Stomach (tissue), 9 donors: ENCODE results near the gene AGPAT2. TPM values are rescaled to one million over a fixed set of nuclear protein-coding genes. Genes with fewer than 3 reads are reported as not detected.

Source experiments
- DNase-seq, 2 donors: peaks; one replicate each; pipeline versions ENCODE4 v3.0.0 to v3.0.0-alpha.2; 2013 to 2019
- H3K27ac ChIP-seq, 5 donors: fragments of 200-600 bp in 4 of 5; sonication (generic) in 4 of 5; one replicate each; pipeline ENCODE4 v1.5.1; 2013 to 2019; ENCODE audit warnings: mild to moderate bottlenecking in 1 of 5, moderate library complexity in 1 of 5
- H3K27me3 ChIP-seq, 3 donors: fragments of 200-600 bp; sonication (generic); one replicate each; pipeline ENCODE4 v1.5.1; 2017 to 2019; ENCODE audit warnings: mixed run types in 1 of 3
- H3K36me3 ChIP-seq, 4 donors: fragments of 200-600 bp; sonication (generic); 1 replicate in 3 of 4; 2 replicates in 1 of 4; pipeline ENCODE4 v1.5.1; 2016 to 2019
- H3K4me1 ChIP-seq, 4 donors: fragments of 200-600 bp; sonication (generic); one replicate each; pipeline ENCODE4 v1.5.1; 2016 to 2019
- H3K4me3 ChIP-seq, 4 donors: fragments of 200-600 bp; sonication (generic) in 3 of 4; one replicate each; pipeline ENCODE4 v1.5.1; 2016 to 2019; ENCODE audit warnings: mild to moderate bottlenecking in 1 of 4
- H3K9me3 ChIP-seq, 4 donors: fragments of 200-600 bp; sonication (generic); one replicate each; pipeline ENCODE4 v1.5.1; 2016 to 2019
- EP300 ChIP-seq: sonication (generic); formaldehyde crosslinking; IDR thresholded peaks from one replicate; pipeline ENCODE4 v1.6.1; 2017; ENCODE audit warnings: antibody characterized with exemption
- POLR2A ChIP-seq, 4 donors: fragments of 450-650 bp; IDR thresholded peaks; one replicate each; pipeline ENCODE4 v1.6.1; 2016; ENCODE audit warnings: antibody characterized with exemption in 4 of 4, control low read depth in 2 of 4, mild to moderate bottlenecking in 1 of 4, moderate library complexity in 1 of 4
- POLR2AphosphoS5 ChIP-seq, 3 donors: sonication (generic); formaldehyde crosslinking; IDR thresholded peaks; one replicate each; pipeline ENCODE4 v1.6.1; 2016; ENCODE audit warnings: antibody characterized with exemption in 3 of 3
- WGBS, 5 donors: extraction: QIAGEN DNeasy Blood & Tissue Kit in 3 of 5; methylation state at CpG; one replicate each; pipeline versions ENCODE4 v1.1.5 to v1.1.7; 2013 to 2018; 5-methylcytosine and 5-hydroxymethylcytosine counted together
- intact Hi-C: fragments of 100-400 bp; cut with DNase I; formaldehyde crosslinking; loops from one replicate; pipeline ENCODE4 v1.15.1; 2023; ENCODE audit warnings: low total_unique reads
- polyA plus RNA-seq, 3 donors: library from polyadenylated mRNA; stranded (reverse); fragments of 200-250 nt; gene quantifications; one replicate each; pipeline ENCODE4 v1.2.3, GENCODE V29; 2013
- total RNA-seq, 5 donors: library from RNA; depleted of rRNA; stranded (reverse); fragments of >200 nt; gene quantifications; one replicate each; pipeline versions ENCODE4 v1.1.0 to v1.2.3, GENCODE V29; 2014 to 2016
- TF ChIP-seq, protein P1 (sequence below), 7 experiments: fragments of 450-650 bp in 4 of 7; fragments of 200-600 bp in 3 of 7; sonication (generic) in 3 of 7; IDR thresholded peaks; one replicate each; pipeline ENCODE4 v1.5.1; 2016 to 2019; ENCODE audit warnings: antibody characterized with exemption in 7 of 7, control low read depth in 2 of 7, mild to moderate bottlenecking in 1 of 7
- donor health status: healthy with polysubstance abuse.
- donor health status: Bipolar disorder and iron deficiency.
- donor health status: healthy.

The AGPAT2 gene
- total and polyA plus RNA-seq, 8 donors, result 32.7 to 135 (median 72.0) TPM

DNA sequence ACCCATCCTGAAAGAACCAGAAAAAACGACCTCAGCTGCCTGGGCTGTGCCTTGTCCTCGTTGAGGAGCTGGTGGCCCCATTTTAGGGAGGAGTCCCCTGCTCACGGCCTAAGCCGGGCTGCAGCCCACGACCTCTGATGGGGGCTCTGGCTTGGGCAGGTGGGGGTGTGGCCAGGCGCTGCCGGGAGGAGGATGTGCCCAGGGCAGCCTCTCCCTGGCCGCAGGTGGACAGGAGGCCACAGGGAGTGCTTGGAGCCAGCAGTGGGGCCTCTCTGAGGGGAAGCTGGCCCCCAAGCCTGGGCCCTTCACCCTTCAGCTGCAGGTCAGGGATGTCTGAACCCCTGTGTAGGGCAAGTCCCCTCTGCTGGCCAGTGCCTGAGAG, 27.6 kb upstream of the AGPAT2 start:
- Histone ChIP-seq H3K36me3 (no peaks in the 10 kb centered on the region), H3K27ac (peak overlapping the region; percentile 37 to 56 (median 49)), H3K9me3 (no peaks in the 10 kb centered on the region), H3K4me1 (peaks cover 17 to 48% (median 33%) of the 10 kb centered on the region in 4 donors), H3K4me3 (no peak overlapping the region), H3K27me3 (peaks cover 6 to 52% (median 35%) of the 10 kb centered on the region in 3 donors)
- intact Hi-C loops, result no loop called here
- no peak for TF ChIP-seq EP300
- TF ChIP-seq POLR2A (IDR thresholded peaks at IDR 0.05), result no peak
- no peak for TF ChIP-seq POLR2AphosphoS5 (IDR thresholded peaks at IDR 0.05)
- TF ChIP-seq, protein P1, sequence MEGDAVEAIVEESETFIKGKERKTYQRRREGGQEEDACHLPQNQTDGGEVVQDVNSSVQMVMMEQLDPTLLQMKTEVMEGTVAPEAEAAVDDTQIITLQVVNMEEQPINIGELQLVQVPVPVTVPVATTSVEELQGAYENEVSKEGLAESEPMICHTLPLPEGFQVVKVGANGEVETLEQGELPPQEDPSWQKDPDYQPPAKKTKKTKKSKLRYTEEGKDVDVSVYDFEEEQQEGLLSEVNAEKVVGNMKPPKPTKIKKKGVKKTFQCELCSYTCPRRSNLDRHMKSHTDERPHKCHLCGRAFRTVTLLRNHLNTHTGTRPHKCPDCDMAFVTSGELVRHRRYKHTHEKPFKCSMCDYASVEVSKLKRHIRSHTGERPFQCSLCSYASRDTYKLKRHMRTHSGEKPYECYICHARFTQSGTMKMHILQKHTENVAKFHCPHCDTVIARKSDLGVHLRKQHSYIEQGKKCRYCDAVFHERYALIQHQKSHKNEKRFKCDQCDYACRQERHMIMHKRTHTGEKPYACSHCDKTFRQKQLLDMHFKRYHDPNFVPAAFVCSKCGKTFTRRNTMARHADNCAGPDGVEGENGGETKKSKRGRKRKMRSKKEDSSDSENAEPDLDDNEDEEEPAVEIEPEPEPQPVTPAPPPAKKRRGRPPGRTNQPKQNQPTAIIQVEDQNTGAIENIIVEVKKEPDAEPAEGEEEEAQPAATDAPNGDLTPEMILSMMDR (IDR thresholded peaks at IDR 0.05), result no peak
- no peak for DNase-seq
- 10 to 43% (median 33%) methylated on average over 2 to 8 of the region's 8 CpGs for WGBS, 5 donors

DNA sequence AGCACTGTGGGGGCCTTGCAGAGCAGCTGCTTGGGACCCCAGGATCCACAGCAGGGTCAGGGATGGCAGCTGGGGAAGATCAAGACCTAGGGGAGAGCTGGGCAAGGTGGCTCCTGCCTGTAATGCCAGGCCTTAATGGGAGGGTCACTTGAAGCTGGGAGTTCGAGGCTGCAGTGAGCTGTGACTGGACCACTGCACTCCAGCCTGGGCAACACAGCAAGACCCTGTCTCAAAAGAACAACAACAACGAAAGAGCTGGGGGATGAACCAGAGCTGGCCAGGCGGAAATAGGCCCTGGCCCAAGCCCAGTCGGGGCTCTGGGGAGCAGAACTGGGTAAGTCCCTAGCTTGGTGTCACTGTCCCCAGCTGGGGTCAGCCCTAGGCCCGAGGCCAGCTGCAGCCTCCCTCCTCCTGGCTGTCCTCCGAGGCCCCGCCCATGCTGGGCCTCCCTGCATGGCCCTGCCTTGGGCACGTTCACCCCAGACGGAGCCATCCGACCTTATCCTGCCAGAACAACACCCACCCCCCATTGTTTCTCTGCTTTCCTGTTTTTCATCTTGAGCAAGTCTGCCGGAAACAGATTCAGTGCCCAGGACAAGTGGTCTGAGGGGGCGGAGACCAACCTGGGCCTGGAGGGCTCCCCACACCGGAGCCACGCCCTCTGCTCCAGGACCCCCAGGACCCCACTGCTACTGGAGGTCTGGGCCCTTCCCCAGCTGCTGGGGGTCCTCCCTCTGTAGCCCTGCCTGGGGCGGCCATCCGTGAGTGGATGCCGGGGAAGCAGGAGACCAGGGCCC, 27.0 kb upstream of the AGPAT2 start:
- WGBS, 5 donors, result 61 to 68% (median 64%) methylated on average over 11 to 17 of the region's 17 CpGs
- no peaks in the 10 kb centered on the region for H3K9me3 ChIP-seq
- TF ChIP-seq, protein P1 (IDR thresholded peaks at IDR 0.05), result no peak
- TF ChIP-seq POLR2AphosphoS5 (IDR thresholded peaks at IDR 0.05), result no peak
- no peak for TF ChIP-seq POLR2A (IDR thresholded peaks at IDR 0.05)
- no peak for TF ChIP-seq EP300
- peaks cover 6 to 53% (median 35%) of the 10 kb centered on the region in 3 donors for H3K27me3 ChIP-seq
- DNase-seq, result no peak
- intact Hi-C loops, result no loop called here
- peaks cover 11 to 42% (median 27%) of the 10 kb centered on the region in 4 donors for H3K4me1 ChIP-seq
- H3K36me3 ChIP-seq, result no peaks in the 10 kb centered on the region
- no peak overlapping the region for H3K4me3 ChIP-seq
- H3K27ac ChIP-seq, result peak overlapping the region in 4 of 5 donors; percentile 37 to 73 (median 52)

DNA sequence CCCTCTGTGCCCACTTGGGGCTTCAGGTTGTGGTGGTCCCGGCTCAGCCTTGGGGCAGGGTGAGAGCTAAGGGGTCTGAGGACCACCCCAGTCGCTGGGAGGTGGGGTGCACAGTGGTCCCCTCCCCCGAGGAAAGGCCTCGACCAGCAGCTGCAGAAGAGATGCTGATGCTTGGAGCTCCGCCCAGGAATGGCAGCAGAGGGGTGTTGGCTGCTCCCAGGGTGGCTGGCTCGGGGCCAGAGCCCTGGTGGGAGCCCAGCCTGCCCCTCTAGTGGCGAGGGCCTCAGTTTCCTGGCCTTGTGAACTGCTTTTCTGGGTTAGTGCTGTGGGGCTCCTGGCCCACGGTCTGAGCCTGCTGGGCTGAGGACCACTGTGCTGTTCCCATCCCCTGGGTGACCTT, 26.3 kb upstream of the AGPAT2 start:
- WGBS, 5 donors, result 38 to 49% (median 43%) methylated on average over 5 to 8 of the region's 8 CpGs; no CpG with 5 or more reads in 1 of the 5 donors
- TF ChIP-seq POLR2AphosphoS5 (IDR thresholded peaks at IDR 0.05) (no peak), POLR2A (IDR thresholded peaks at IDR 0.05) (no peak), EP300 (no peak)
- TF ChIP-seq, protein P1 (IDR thresholded peaks at IDR 0.05), result no peak
- intact Hi-C loops, result no loop called here
- Histone ChIP-seq H3K27ac (peak overlapping the region in 3 of 5 donors; percentile 39 to 73 (median 50)), H3K4me1 (peaks cover 11 to 36% (median 21%) of the 10 kb centered on the region in 4 donors), H3K4me3 (peak overlapping the region in 2 of 4 donors; percentile 50 to 54), H3K36me3 (no peaks in the 10 kb centered on the region), H3K9me3 (no peaks in the 10 kb centered on the region), H3K27me3 (peaks cover 6 to 60% (median 35%) of the 10 kb centered on the region in 3 donors)
- no peak for DNase-seq

DNA sequence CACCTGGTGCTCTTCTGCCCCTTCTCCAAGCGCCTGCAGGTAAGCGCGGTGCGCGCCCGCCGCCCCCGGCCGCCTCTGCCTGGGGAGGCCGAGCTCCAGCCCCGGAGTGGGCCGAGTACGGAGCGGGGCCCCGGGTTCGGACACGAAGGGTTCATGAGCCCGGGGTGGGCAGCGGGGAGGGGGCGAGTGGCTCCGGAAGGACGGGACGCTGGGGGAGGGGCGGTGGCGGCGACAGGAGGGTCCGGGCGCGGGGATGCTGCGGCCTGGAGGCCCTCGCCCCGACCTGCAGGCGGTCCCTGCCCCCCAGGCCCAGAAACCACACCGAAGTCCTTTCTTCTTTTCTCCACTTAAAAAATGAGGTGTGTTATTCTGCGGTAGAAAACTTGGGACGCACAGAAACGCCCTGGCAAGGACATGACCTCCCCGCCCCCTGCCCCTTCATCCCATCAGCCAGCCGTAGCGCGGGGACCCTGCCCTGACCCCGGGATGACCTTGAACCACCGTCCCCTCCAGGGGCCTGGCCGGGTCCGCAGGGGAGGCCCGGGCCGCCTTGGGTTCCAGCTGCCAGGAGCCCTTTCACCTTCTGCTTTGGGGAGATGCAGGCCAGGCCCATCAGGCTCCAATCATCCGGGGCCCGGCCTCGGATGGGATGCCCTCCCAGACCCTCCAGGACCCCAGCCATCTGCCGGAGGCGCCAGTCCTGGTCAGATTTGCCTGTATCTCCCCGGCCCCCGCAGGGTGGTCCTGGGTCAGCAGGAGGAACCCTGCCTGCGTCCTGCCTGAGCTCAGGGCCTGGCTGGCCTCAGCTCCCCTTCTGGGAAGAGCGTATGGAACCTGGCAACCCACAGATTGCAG, 25.7 kb upstream of the AGPAT2 start:
- WGBS, 5 donors, result 8 to 11% (median 10%) methylated on average over 19 to 56 of the region's 56 CpGs
- Histone ChIP-seq H3K4me1 (peaks cover 11 to 36% (median 21%) of the 10 kb centered on the region in 4 donors), H3K27me3 (peaks cover 6 to 60% (median 35%) of the 10 kb centered on the region in 3 donors), H3K9me3 (no peaks in the 10 kb centered on the region), H3K27ac (peak overlapping the region in 4 of 5 donors; percentile 10 to 73 (median 44)), H3K4me3 (peak overlapping the region; percentile 44 to 54 (median 52)), H3K36me3 (no peaks in the 10 kb centered on the region)
- intact Hi-C loops, result no loop called here
- TF ChIP-seq POLR2AphosphoS5 (IDR thresholded peaks at IDR 0.05) (no peak), EP300 (no peak), POLR2A (IDR thresholded peaks at IDR 0.05) (no peak)
- TF ChIP-seq, protein P1 (IDR thresholded peaks at IDR 0.05), result no peak
- DNase-seq, result peak in 1 of 2 donors; percentile 31
